ENCODE measurements around the gene MAEA.
"Not testable (repeated sequence)": the region's sequence is repeated elsewhere in the genome, so short reads cannot be mapped to it uniquely, and the experiment has no call there.

The MAEA gene

GRCh38 chr4:1324443-1325175 is 34.9 kb downstream of the MAEA start:
- DNase-seq, result not testable (repeated sequence)

- no peak for DNase-seq
Observed at GRCh38 chr4:1325176-1325480, 35.4 kb downstream of the MAEA start.

GRCh38 chr4:1325681-1326635 is 36.3 kb downstream of the MAEA start:
- no peak for DNase-seq

- DNase-seq, result no peak
Observed at GRCh38 chr4:1326751-1327525, 37.2 kb downstream of the MAEA start.

- no peak for DNase-seq
Observed at GRCh38 chr4:1327526-1328266, 38.0 kb downstream of the MAEA start.

- no peak for DNase-seq
Observed at GRCh38 chr4:1328267-1329155, 38.8 kb downstream of the MAEA start.

- no peak for DNase-seq
Observed at GRCh38 chr4:1329408-1330371, 40.0 kb downstream of the MAEA start.

- DNase-seq, result no peak
Observed at GRCh38 chr4:1330761-1331590, 41.3 kb downstream of the MAEA start.

GRCh38 chr4:1331591-1332353 is 42.1 kb downstream of the MAEA start:
- no peak for DNase-seq

- DNase-seq, result no peak
Observed at GRCh38 chr4:1332686-1333085, 43.0 kb downstream of the MAEA start.

- no peak for DNase-seq
Observed at GRCh38 chr4:1333256-1333655, 43.6 kb downstream of the MAEA start.

GRCh38 chr4:1333851-1334578 is 44.3 kb downstream of the MAEA start:
- not testable (repeated sequence) for DNase-seq

GRCh38 chr4:1334579-1334895 is 44.8 kb downstream of the MAEA start:
- no peak for DNase-seq

GRCh38 chr4:1335193-1335883 is 45.6 kb downstream of the MAEA start:
- not testable (repeated sequence) for DNase-seq

- DNase-seq, result no peak
Observed at GRCh38 chr4:1336088-1336491, 46.4 kb downstream of the MAEA start.

- DNase-seq, result no peak
Observed at GRCh38 chr4:1337376-1337831, 47.7 kb downstream of the MAEA start.
